GM12892 (cell line): ENCODE measurements around the gene ESRRA.

Experiments
- POLR2A ChIP-seq: IDR thresholded peaks from 2 replicates; pipeline ENCODE4 v1.6.1; 2011; ENCODE audit warnings: low read depth, low read length, control low read depth
- POLR2AphosphoS5 ChIP-seq: IDR thresholded peaks from 2 replicates; pipeline ENCODE4 v1.6.1; 2011; ENCODE audit warnings: low read depth, low read length, control low read depth
- TAF1 ChIP-seq: IDR thresholded peaks from 2 replicates; pipeline ENCODE4 v1.6.1; 2011; ENCODE audit warnings: low read depth, mild to moderate bottlenecking, control low read depth, low read length, borderline replicate concordance

DNA sequence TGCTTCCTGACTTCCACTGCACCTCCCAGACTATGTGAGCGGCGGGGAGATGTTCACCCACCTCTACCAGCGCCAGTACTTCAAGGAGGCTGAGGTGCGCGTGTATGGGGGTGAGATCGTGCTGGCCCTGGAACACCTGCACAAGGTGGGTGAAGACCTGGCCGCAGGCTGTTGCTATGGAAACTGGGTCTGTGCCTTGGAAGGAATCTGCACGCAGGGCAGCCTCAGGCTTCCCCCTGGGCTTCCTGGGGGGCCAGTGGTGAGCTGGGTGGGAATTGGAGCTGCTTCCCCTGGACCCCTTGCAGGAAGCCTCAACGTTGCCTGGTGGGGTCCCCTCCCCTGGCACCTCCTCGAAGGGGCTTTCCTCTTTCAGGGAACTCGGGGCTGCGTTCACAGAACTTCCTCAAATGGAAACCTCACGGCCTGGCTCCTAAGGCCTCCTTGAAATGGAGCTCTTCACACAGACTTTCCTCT lies 55.2 kb downstream of the ESRRA start:
- TF ChIP-seq POLR2AphosphoS5 (no peak), POLR2A (no peak), TAF1 (no peak)
